GM12801 (cell line): ENCODE measurements around the gene TRRAP.

Experiments used
- CTCF ChIP-seq: IDR thresholded peaks from one replicate; pipeline ENCODE4 v1.5.1; 2011; ENCODE audit warnings: control low read depth; ENCODE audit not compliant: insufficient read length; ENCODE audit errors: extremely low read depth

TRRAP gene

GRCh38 chr7:98922392-98923187 is 44.3 kb downstream of the TRRAP start:
- no peak for TF ChIP-seq CTCF

GRCh38 chr7:98923512-98923911 is 45.2 kb downstream of the TRRAP start:
- TF ChIP-seq CTCF, result no peak

GRCh38 chr7:98927125-98927524 is 48.8 kb downstream of the TRRAP start:
- no peak for TF ChIP-seq CTCF

- TF ChIP-seq CTCF, result no peak
These were observed 52.1 kb downstream of the TRRAP start for GRCh38 chr7:98930464-98930863.

- TF ChIP-seq CTCF, result no peak
These were observed 52.6 kb downstream of the TRRAP start for GRCh38 chr7:98930921-98931320.

GRCh38 chr7:98933321-98933720 is 55.0 kb downstream of the TRRAP start:
- TF ChIP-seq CTCF, result no peak

GRCh38 chr7:98934267-98934666 is 55.9 kb downstream of the TRRAP start:
- TF ChIP-seq CTCF, result no peak
